A549 treated with dexamethasone at 1 μM for 4 hours (cell line): Measurements from ENCODE around the gene METTL15. TPM values are rescaled to one million over a fixed set of nuclear protein-coding genes. Genes with fewer than 3 reads are reported as not detected.

ENCODE experiments used
- total RNA-seq: library from RNA; stranded (reverse); fragments of 200-300 nt; extraction: Qiagen RNA extraction; gene quantifications from 5 replicates; pipeline ENCODE4 v1.2.3, GENCODE V29; 2022

The METTL15 gene, protein sequence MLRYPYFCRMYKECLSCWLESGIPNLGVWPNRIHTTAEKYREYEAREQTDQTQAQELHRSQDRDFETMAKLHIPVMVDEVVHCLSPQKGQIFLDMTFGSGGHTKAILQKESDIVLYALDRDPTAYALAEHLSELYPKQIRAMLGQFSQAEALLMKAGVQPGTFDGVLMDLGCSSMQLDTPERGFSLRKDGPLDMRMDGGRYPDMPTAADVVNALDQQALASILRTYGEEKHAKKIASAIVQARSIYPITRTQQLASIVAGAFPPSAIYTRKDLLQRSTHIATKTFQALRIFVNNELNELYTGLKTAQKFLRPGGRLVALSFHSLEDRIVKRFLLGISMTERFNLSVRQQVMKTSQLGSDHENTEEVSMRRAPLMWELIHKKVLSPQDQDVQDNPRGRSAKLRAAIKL
- total RNA-seq, result 5.5 to 7.9 TPM (median 6.3 TPM) in 5 replicates

DNA sequence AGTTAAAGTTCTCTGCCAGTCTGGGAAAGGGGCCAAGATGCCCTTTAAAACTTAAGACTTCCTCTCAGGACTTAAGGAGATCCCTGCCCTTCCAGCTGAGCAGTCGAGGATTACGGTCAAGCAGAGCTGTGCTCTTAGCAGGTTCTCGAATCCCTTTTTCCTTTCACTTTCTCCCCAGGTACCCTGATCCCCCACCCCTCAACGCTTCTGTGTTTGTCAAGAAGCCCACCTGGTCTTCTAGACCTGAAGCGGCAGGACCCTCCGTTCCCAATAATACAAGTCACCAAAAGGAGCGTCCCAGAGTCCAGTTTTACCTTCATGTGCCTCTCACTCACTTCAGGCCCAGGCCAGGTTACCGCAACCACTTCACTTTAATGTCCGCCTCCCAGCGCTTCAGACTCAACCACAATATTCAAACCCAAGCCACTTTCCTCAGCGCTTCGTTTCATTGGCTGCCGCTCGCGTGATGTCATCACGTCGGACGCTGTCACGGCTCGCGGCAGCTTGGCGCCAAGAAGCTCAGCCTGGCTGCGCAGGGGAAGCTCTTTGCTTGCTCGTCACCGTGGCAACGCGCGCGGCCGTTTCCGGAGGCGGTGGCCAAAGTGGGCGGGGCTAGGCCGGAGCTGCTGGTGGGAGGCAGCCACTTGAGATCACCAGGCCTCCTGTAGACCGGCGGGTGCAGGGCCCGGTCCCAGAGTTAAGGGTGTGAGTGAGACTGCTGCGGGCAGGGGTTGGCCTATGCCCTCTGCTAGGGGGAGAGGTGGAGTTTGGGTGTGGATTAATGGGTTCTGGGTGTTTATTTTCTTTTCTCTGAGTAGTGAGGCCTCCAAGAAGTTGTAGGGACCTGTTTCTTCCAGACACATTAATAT, at the start of gene METTL15, which contains the start of gene KIF18A:
Gene METTL15 (plus strand): TSS at position 639 of the 869 bp plus-strand sequence. CDS start 4,947 bp downstream, outside the sequence.
Gene KIF18A (minus strand): TSS at position 407 of the 869 bp plus-strand sequence. CDS start 10,209 bp downstream, outside the sequence.

Other genes starting within 250 kb of the METTL15 start
- 13.0 to 17.0 TPM (median 14.4 TPM) in 5 replicates for gene KIF18A, start 232 bp upstream of the METTL15 start, total RNA-seq